Endodermal cell (in vitro differentiated cells): Measurements from ENCODE around the gene RAB3B. TPM values are rescaled to one million over a fixed set of nuclear protein-coding genes. Genes with fewer than 3 reads are reported as not detected.

Experiments
- DNase-seq: peaks from one replicate; pipeline ENCODE4 v3.0.0-alpha.2; 2017
- H3K27ac ChIP-seq: 2 replicates; pipeline ENCODE4 v1.5.1; 2013; ENCODE audit warnings: mild to moderate bottlenecking, low read depth, low read length, moderate library complexity
- H3K27me3 ChIP-seq: 2 replicates; pipeline ENCODE4 v1.6.1; 2013; ENCODE audit warnings: mild to moderate bottlenecking, low read length, moderate library complexity; ENCODE audit not compliant: insufficient read depth, control insufficient read depth, poor library complexity, severe bottlenecking
- H3K36me3 ChIP-seq: 2 replicates; pipeline ENCODE4 v1.7.0; 2013; ENCODE audit warnings: mild to moderate bottlenecking, low read length, moderate library complexity; ENCODE audit not compliant: control insufficient read depth, insufficient read depth
- H3K4me1 ChIP-seq: one replicate; pipeline ENCODE4 v1.7.0; 2013; ENCODE audit warnings: low read length; ENCODE audit not compliant: control insufficient read depth, insufficient read depth
- H3K4me3 ChIP-seq: 2 replicates; pipeline ENCODE4 v1.5.1; 2013; ENCODE audit warnings: mild to moderate bottlenecking, low read length, moderate library complexity
- H3K9ac ChIP-seq: 2 replicates; pipeline ENCODE4 v1.6.1; 2013; ENCODE audit warnings: mild to moderate bottlenecking, low read length, moderate library complexity; ENCODE audit not compliant: poor library complexity, severe bottlenecking; ENCODE audit errors: extremely low read depth
- H3K9me3 ChIP-seq: 2 replicates; pipeline ENCODE4 v1.6.1; 2013; ENCODE audit warnings: mild to moderate bottlenecking, low read length, moderate library complexity; ENCODE audit not compliant: control insufficient read depth
- H3K27ac Mint-ChIP-seq: 2 replicates; pipeline ENCODE4 v1.8.0; 2020; ENCODE audit warnings: mixed read lengths
- H3K27me3 Mint-ChIP-seq: 2 replicates; pipeline ENCODE4 v1.8.0; 2021; ENCODE audit warnings: mild to moderate bottlenecking, mixed read lengths; ENCODE audit not compliant: insufficient read depth
- H3K36me3 Mint-ChIP-seq: 2 replicates; pipeline ENCODE4 v1.8.0; 2020; ENCODE audit warnings: low read depth, mixed read lengths
- H3K4me1 Mint-ChIP-seq: 2 replicates; pipeline ENCODE4 v1.8.0; 2020; ENCODE audit warnings: mixed read lengths
- H3K4me3 Mint-ChIP-seq: 2 replicates; pipeline ENCODE4 v1.8.0; 2020; ENCODE audit warnings: mild to moderate bottlenecking, moderate library complexity, mixed read lengths
- H3K9me3 Mint-ChIP-seq: 2 replicates; pipeline ENCODE4 v1.8.0; 2020; ENCODE audit warnings: mild to moderate bottlenecking, mixed read lengths
- WGBS, 2 experiments: methylation state at CpG; one replicate each; pipeline versions ENCODE4 v1.1.5 to v1.1.7; 2013; ENCODE audit warnings: missing lambda C conversion rate in 2 of 2, mixed read lengths in 1 of 2; ENCODE audit not compliant: insufficient coverage in 1 of 2, insufficient read length in 1 of 2; 5-methylcytosine and 5-hydroxymethylcytosine counted together
- total RNA-seq, 2 donors: library from RNA; stranded (reverse); fragmentation: NEBNext Ultra II Directional in 1 of 2; extraction: Animal tissue kit (Norgen Biotek cat#: 25700) in 1 of 2; gene quantifications; 2 replicates in 1 of 2; 3 replicates in 1 of 2; pipeline ENCODE4 v1.2.1, GENCODE V29; 2021
- TF ChIP-seq, protein P1 (sequence below): fragments of 200-600 bp; sonication (generic); conservative IDR thresholded peaks from 2 replicates; pipeline ENCODE4 v1.5.0; 2021; ENCODE audit warnings: antibody characterized with exemption, mild to moderate bottlenecking

RAB3B gene
- total RNA-seq, 2 donors from 2014 or later, result 58.1 to 66.0 TPM

GRCh38 chr1:51920130-51920529, 70.4 kb downstream of the RAB3B start:
- Histone ChIP-seq H3K27me3 (no peaks in the 10 kb centered on the region), H3K27ac (peak overlapping the region; percentile 90), H3K4me1 (peaks cover 4% of the 10 kb centered on the region), H3K9me3 (no peaks in the 10 kb centered on the region), H3K4me3 (peak overlapping the region; percentile 37), H3K36me3 (peaks cover 50% of the 10 kb centered on the region), H3K9ac (no peak overlapping the region)
- H3K9me3 Mint-ChIP-seq, result no peaks in the 10 kb centered on the region
- no peak for DNase-seq
- H3K27ac Mint-ChIP-seq, result no peak overlapping the region
- peaks cover 29% of the 10 kb centered on the region for H3K4me1 Mint-ChIP-seq
- H3K4me3 Mint-ChIP-seq, result no peak overlapping the region
- WGBS, 2 experiments, result 86 to 87% methylated on average over 4 to 5 of the region's 5 CpGs
- H3K27me3 Mint-ChIP-seq, result no peaks in the 10 kb centered on the region
- TF ChIP-seq, protein P1, sequence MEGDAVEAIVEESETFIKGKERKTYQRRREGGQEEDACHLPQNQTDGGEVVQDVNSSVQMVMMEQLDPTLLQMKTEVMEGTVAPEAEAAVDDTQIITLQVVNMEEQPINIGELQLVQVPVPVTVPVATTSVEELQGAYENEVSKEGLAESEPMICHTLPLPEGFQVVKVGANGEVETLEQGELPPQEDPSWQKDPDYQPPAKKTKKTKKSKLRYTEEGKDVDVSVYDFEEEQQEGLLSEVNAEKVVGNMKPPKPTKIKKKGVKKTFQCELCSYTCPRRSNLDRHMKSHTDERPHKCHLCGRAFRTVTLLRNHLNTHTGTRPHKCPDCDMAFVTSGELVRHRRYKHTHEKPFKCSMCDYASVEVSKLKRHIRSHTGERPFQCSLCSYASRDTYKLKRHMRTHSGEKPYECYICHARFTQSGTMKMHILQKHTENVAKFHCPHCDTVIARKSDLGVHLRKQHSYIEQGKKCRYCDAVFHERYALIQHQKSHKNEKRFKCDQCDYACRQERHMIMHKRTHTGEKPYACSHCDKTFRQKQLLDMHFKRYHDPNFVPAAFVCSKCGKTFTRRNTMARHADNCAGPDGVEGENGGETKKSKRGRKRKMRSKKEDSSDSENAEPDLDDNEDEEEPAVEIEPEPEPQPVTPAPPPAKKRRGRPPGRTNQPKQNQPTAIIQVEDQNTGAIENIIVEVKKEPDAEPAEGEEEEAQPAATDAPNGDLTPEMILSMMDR, result no peak
- H3K36me3 Mint-ChIP-seq, result peaks cover 40% of the 10 kb centered on the region

DNA sequence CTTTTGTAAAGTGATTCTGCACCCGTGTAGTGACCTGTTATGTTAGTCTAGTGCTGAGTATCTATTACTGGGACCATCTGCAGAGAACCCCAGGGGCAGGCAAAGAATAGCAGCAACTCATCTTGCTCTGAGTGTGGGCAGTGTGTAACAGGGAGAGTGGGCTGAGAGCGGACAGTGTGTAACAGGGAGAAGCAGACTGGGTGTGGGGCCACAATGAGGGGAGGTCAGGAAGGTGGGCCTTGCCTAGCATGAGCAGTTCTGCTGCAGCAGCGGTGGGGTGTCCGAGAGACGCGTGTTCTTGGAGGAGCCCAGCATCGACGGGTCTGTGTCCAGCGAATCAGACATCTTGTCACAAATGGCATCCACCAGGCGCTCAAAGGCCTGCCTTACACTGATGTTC, 70.8 kb downstream of the RAB3B start:
- TF ChIP-seq, protein P1, result no peak
- WGBS, 2 experiments, result 81 to 93% methylated on average over 6 to 10 of the region's 10 CpGs
- H3K9ac ChIP-seq, result no peak overlapping the region
- H3K27me3 ChIP-seq, result no peaks in the 10 kb centered on the region
- Mint-ChIP-seq H3K9me3 (no peaks in the 10 kb centered on the region), H3K36me3 (peaks cover 45% of the 10 kb centered on the region), H3K27me3 (no peaks in the 10 kb centered on the region), H3K27ac (no peak overlapping the region), H3K4me1 (peaks cover 29% of the 10 kb centered on the region), H3K4me3 (no peak overlapping the region)
- H3K36me3 ChIP-seq, result peaks cover 51% of the 10 kb centered on the region
- DNase-seq, result no peak
- H3K4me3 ChIP-seq, result no peak overlapping the region
- no peaks in the 10 kb centered on the region for H3K9me3 ChIP-seq
- peak overlapping the region; percentile 90 for H3K27ac ChIP-seq
- peaks cover 4% of the 10 kb centered on the region for H3K4me1 ChIP-seq

GRCh38 chr1:51916587-51917405, 73.7 kb downstream of the RAB3B start:
- Histone ChIP-seq H3K27me3 (no peaks in the 10 kb centered on the region), H3K27ac (no peak overlapping the region), H3K4me1 (peaks cover 4% of the 10 kb centered on the region), H3K9ac (no peak overlapping the region), H3K36me3 (peaks cover 54% of the 10 kb centered on the region), H3K4me3 (no peak overlapping the region), H3K9me3 (no peaks in the 10 kb centered on the region)
- Mint-ChIP-seq H3K27ac (no peak overlapping the region), H3K36me3 (peaks cover 58% of the 10 kb centered on the region), H3K27me3 (no peaks in the 10 kb centered on the region), H3K4me1 (peaks cover 22% of the 10 kb centered on the region), H3K4me3 (no peak overlapping the region), H3K9me3 (no peaks in the 10 kb centered on the region)
- no peak for DNase-seq
- TF ChIP-seq, protein P1, result no peak
- 91 to 97% methylated on average over 3 to 5 of the region's 5 CpGs for WGBS, 2 experiments
